Amygdala (tissue), 56 donors: ENCODE measurements around the gene LYPD6B.

ENCODE experiments used
- DNase-seq, 56 donors: peaks; one replicate each; lab custom pipeline; 2025; lab: John Stamatoyannopoulos, UW

Gene LYPD6B

GRCh38 chr2:149038442-149039212, at the start of gene LYPD6B:
Gene LYPD6B (plus strand): TSS chr2:149038699. CDS start chr2:149130949, 92,250 bp downstream.
- peak in 1 of 56 donors; percentile 19 for DNase-seq

- peak in 32 of 56 donors; percentile 10 to 79 (median 30) for DNase-seq
Observed at GRCh38 chr2:148989882-148990493, 48.5 kb upstream of the LYPD6B start.

DNA sequence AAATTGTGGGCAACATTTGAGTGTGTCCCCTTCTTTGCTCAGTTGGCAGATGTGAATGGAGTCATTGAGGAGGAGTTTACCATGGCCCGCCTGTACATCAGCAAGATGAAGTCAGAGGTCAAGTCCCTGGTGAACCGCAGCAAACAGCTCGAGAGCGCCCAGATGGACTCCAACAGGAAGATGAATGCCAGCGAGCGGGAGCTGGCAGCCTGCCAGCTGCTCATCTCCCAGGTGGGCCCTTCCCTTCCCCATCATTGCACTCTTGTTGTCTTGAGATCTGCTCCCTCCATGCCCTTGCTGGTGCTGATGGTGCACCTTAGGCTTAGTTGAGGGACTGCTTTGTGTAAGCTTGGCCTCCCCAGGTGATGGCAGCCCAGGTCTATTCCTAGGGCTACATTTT, 47.5 kb upstream of the LYPD6B start:
- DNase-seq = peak in 1 of 56 donors; percentile 27

- no peak for DNase-seq
Observed at GRCh38 chr2:148992448-148992847, 46.1 kb upstream of the LYPD6B start.

- no peak for DNase-seq
Observed at GRCh38 chr2:148993351-148993750, 45.1 kb upstream of the LYPD6B start.

DNA sequence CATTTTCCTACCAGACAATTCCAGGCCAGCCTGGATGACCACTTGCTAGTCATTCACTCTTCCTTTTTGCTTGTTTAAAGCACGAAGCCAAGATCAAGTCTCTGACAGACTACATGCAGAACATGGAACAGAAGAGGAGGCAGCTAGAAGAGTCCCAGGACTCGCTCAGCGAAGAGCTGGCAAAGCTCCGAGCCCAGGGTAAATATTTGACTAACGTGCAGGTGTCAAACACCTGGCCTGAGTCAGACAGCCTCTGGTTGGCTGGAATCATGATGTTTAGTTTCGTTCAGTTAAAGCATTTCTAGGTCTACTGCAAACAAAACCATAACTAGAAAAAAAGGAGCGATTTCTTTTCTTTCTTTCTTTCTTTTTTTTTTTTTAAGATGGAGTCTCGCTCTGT, 44.2 kb upstream of the LYPD6B start:
- no peak for DNase-seq

DNA sequence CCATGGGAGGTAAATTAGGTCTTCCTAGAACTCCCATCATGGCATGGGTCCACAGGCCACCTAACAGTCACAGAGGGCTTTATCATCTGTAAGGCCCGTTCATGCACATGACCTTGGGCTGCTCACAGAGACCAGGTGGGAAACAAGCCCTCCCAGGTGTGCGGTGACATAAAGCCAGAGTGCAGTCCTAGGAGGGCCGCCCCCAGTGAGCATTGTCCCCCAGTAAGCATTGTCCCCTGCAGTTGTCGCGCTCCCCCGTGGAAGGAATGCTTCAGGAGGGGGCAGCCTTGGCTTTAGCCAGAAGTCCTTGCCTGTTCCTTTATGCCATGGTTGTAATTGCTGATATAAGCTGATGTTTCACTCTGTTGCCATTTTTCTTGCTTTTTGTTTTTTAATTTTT, 41.7 kb upstream of the LYPD6B start:
- DNase-seq = no peak

- peak in 1 of 56 donors; percentile 36 for DNase-seq
Observed at GRCh38 chr2:148998165-148998830, 40.2 kb upstream of the LYPD6B start.

DNA sequence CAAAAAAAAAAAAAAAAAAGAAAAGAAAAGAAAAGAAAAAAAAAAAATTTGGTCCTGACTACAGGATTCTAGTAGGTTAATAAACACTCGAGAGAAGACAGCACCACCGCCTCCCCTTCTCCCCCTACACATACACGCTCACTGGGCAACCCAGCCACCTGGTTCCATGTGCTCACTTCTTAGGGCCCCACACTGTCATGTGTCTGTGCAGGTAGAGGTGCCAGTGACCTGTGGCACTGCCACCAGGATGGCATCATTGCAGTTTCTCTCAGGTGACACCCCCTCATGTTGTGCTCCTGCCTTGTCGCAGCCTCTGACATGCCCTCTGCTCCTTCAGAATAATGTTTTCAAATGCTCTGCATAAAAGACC, 39.7 kb upstream of the LYPD6B start:
- DNase-seq = no peak

GRCh38 chr2:148999451-148999921, 39.0 kb upstream of the LYPD6B start:
- peak in 2 of 56 donors; percentile 20 to 28 for DNase-seq

DNA sequence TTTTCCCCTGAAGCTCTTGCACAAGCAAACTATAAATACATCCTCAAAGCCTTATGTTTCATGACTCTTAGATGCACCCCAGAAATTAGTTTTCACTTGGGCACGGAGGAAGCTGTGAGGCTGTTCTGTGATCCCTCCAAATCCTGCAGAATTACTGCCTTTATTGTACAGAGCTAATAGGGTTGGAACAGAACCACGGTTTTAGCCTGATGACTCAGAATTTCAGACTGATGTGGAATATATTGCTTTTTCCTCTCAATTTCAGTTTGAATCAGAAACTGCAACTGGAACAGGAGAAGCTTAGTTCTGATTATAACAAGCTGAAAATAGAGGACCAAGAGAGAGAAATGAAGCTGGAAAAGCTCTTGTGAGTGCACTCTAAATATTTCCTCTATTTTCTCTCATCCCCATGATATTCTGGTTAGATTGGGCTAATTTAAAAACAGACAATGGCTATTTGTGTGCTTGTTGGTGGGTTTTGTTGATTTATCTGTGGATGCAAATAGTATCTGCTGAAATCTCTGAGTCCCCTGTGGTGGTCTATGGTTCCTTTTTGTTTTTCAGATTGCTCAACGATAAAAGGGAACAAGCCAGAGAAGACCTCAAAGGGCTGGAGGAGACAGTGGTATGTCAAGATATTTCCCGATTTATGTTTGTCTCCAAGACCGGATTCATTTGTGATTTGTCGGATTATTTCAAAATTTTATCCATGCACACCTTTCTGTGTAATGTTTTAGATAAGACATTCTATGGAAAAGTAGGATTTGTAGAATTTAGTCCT, 38.2 kb upstream of the LYPD6B start:
- peak in 3 of 56 donors; percentile 8 to 15 (median 12) for DNase-seq

GRCh38 chr2:149001496-149001895, 37.0 kb upstream of the LYPD6B start:
- peak in 2 of 56 donors; percentile 10 to 15 for DNase-seq

GRCh38 chr2:149002378-149002890, 36.1 kb upstream of the LYPD6B start:
- DNase-seq = peak in 3 of 56 donors; percentile 31 to 71 (median 60)

DNA sequence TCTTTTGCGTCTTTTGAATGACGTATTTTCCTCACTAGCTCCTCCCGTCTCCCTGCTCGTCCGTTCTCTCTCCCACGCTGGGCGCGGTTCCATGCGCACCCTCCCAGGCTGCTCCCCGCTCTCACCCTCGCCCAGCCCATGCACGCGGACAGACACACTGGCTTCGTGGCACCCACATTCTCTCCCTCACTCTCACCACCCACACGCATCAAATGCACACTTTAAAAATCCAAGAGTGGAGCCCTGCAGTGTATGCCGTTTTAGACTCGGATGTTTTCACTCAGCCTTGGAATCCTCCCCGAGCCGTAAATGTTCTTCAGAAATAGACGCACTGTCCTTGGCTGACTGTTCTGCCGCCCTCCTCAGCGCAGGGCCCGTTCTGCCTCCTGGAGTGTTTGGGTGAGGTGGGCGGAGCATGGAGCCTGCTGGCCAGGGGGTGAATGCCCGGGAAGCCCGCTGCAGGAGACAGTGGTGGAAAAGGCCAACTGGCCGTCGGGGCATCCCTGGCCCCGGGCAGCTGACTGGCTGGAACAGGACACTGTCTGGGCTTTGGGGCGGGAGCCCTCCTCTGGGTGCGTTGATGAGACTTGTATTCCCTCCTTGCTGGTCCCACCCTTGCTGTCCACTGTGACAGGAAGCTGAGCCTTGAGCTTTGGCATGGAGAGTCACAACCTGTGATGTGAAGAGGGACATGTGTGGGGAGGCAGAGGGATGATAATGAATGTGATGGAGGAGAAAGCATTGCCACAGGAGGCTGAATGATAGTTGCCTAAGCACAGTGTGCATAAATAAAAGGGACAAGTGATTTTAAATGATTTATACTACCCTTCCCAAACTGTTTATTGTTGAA, 35.4 kb upstream of the LYPD6B start:
- DNase-seq = peak in 23 of 56 donors; percentile 18 to 75 (median 43)

- DNase-seq = no peak
Observed at GRCh38 chr2:149004836-149005235, 33.7 kb upstream of the LYPD6B start.

DNA sequence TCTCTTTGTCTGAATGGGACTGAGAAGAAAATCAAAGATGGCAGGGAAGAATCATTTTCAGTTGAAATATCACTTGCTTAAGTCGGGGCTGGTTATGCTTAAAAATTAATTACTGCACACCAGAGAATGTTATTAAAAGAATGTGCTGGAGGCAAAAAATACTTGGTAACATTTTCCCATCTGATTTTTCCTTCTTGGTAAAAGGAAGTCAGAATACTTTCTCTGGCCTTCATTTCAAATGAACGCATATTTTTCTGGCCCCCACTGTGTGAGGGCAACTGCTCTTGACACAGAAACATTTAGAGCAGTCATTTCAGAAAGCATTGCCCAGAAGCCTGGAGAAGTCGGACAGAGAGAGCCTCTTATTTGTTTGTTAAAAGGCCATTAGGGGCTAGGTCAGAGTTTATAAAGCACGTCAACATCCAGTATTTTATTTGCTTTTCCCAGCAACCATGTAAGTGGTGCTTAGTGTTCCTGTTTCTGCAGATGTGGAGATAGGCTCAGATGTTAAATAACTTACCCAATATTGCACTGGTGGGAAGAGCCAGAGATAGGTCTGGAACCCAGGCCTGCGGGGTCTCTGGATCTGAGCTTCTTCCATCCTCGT, 32.9 kb upstream of the LYPD6B start:
- DNase-seq = no peak

- no peak for DNase-seq
Observed at GRCh38 chr2:149006883-149007543, 31.5 kb upstream of the LYPD6B start.

- DNase-seq = no peak
Observed at GRCh38 chr2:149008381-149008780, 30.1 kb upstream of the LYPD6B start.
